ENCODE measurements around the gene TPM1.

The TPM1 gene

GRCh38 chr15:63043335-63044076 is 959 bp downstream of the TPM1 start:
- peak; percentile 29 to 35 for DNase-seq

DNA sequence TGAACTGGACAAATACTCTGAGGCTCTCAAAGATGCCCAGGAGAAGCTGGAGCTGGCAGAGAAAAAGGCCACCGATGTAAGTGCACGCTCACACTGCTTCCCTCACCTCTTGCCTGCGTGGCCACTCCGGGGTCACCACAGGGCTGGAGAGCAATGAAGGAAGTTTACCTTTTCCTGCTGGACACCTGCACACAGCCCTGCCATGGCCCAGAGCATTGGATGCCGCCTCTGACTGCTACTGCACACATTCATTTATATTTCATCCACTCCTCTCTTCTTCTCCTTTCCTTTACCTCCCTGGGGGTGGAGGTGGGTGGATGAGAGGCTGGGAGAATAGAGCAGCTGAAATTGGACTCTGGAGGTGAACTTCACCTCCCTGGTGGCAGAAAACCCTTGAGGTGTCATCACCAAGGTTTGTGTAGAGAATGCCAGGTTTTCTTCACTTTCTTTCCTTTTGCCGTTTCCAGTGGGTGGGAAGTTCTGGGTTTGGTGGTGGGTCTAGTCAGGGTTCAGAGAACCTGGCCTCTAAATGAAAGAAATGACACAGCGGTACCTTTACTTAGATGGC is 1.6 kb downstream of the TPM1 start:
- DNase-seq = no peak

GRCh38 chr15:63044645-63045464 is 2.3 kb downstream of the TPM1 start:
- no peak for DNase-seq

DNA sequence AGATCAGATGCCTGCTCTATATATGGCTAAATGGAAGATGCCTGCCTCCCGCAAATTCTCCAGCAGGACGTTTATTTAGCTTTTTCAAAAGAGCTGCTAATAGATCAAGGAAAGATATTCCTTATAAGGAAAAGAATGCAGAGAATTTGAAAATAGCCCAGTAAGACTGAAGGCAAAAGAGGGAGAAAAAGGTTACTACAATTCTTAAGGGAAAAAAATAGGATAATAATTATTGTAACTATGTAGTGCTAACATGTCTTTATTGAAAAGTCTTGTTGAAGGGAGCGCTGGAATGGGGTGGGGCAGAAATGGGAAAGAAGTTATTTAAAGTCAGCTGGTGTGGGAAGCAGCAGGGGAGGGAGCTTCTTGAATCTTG is 2.9 kb downstream of the TPM1 start:
- DNase-seq = no peak

- no peak for DNase-seq
These were observed 3.3 kb downstream of the TPM1 start for GRCh38 chr15:63045879-63046278.

- DNase-seq = no peak
These were observed 4.6 kb downstream of the TPM1 start for GRCh38 chr15:63046917-63047760.

DNA sequence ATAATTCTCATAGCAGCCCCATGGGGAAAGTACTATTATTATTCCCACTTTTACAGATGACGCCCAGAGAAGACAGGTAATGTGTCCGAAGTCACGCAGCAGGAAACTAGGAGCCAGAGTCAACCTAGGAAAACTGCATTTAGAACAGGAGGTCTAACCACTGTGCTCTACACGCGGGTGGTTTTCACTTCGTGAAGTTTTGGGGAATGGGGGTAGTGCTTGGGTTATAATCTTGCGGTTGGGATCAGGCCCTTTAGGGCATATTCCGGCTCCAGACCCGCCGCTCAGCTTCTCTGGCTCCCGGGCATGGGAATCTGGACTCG is 5.2 kb downstream of the TPM1 start:
- DNase-seq = no peak

- peak; percentile 90 to 92 for DNase-seq
These were observed 5.7 kb downstream of the TPM1 start for GRCh38 chr15:63048115-63048775.

DNA sequence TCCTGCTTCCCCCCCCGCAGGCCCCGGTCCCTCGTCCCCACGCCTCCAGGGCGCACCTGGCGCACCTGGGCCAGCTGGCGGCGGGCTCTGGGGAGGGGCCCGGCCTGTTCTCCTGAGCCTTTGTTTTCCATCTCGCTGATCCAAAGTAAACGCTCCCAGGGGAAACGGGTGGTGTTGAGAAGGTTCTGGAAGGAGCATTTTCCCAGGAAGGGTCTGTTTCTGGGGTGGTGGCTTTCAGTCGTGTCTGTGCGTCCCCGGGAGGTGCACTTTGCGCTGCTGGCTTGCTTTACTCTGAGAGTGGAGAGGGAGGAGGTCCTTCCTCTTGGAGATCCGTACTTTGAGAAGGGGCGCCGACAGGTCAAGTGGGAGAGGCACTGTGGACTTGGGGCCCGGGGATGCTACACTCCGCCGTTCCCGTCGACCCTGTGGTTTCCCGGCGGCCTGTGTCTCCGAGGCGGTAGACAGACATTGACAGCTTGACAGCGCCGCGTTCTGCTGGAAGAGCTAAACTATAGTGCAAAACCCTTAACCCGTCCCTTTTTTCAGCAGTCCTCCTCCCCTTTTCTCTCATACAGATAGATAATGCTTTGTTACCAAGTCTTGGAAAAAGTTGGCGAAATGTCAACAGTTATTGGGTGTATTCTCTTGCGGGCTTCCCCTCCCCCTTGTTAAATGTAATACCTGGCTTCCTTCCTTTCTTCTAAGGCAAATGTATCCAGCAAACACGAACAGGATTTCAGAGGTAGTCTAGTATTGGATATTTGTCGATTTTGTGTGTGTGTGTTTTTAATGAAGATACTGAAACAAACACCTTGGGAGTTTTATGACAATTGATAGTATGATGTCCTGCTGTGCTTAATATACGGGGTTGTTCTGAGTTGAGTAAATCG is 6.5 kb downstream of the TPM1 start:
- DNase-seq = peak; percentile 53 to 60

DNA sequence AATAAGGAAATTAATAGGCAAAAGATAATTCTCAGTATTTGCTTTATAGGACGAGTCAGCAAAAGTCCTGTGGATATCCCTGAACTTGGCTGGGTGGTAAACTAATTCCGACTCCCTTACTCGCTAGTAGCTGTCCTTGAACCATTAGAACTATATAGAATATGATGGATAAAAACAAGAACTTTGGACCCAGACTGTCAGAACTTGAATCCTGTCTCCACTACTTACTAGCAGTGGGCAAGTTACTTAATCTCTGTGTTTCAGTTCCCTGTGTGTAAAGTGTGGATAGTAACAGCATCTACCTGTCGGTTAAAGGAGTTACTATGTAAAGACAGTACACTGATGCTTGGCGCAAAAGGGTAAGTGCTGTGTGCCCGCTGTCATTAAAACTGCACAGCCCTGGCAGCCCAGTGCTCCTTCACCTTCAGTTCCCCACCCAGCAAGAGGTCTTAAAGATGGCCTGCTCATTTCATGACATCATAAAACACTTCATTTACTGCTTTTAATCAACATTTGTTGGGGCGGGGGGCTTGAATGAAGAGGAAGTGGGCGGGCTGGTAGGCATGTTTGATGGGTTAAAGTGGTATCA is 7.3 kb downstream of the TPM1 start:
- no peak for DNase-seq

DNA sequence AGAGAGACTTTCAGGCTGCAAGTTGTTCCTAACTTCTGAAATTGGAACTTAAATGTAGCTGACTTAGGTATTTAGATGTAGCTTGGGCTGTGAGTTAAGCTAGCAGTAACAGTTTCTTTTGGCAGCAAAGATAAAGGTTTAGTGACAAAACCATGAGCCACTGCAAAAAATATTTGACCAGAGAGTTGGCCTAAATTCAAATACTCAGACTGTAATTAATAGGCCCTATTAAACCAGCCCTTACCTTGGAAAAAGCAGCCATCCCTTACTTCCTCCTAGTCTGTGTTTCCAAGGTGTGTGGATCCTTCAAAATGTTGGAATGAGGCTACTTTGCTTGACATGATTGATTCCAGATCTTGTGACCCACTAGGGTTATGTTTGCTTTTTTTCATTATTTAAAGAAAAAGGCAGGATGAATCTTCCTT is 8.2 kb downstream of the TPM1 start:
- no peak for DNase-seq

DNA sequence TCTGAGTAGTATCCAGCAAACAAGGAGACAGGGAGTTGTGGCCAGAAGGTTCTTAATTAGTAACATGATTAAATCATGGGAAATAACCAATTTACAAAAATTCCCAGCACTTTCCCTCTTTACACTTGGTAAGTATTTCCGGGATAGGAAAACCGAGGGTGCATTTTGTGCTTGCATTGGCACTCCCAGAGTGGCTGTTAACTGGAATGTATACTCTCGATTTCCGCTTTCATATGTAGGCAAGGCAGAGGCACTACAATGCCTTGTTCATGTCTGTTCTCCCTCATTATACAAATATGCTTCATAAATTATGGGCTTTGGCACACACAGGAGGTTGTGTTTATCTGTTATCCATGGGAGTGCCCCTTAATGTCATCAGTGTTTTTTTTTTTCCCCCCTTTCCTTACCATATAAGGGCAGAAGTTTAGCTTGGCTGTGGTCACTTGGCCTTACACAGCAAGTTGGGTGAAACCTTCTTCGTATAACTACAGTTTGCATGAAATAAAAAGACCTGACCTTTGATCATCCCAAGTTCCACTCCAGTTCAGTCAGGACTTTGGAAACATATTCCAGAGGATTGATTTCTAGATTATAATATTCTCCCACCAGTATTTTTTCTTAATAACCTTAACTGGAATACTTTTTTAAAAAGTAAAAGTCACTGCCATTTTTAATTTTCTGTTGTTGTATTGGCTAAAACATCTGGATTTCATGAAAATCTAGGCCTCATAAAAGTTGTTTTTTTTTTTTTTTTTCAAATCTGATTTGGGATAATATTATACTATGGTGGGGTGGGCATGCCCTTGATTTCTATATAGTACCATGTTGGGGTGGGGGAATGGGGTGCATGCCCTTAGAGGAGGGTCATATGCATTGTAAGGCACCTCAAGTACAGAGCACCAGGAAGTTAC is 8.9 kb downstream of the TPM1 start:
- no peak for DNase-seq

DNA sequence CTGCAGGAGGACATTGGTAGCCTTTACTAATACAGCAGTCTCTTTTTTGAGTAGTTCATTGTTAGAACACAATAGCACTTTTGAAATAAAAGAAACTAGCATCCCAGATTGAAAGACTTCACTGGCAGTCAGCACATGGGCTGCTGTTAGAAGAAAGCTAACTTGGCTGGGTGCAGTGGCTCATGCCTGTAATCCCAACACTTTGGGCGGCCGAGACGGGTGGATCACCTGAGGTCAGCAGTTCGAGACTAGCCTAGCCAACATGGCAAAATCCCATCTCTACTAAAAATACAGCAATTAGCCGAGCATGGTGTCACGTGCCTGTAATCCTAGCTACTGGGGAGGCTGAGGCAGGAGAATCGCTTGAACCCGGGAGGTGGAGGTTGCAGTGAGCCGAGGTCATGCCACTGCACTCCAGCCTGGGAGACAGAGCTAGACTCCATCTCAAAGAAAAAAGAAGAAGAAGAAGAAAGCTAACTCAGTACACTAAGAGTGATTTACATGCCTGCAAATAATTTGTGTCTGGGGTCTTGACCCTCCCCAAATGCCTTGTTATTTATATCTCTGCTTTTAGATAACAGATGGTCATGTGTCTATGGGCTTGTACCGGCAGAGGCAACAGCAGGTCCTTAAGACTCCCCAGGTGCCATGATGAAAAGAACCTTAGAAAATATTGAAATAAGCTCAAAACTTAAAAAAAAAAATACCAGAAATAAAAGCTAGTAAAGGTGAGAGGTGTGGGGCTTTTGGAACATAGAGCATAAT is 9.7 kb downstream of the TPM1 start:
- no peak for DNase-seq

- DNase-seq = no peak
These were observed 10.6 kb downstream of the TPM1 start for GRCh38 chr15:63052961-63053698.

- DNase-seq = no peak
These were observed 11.7 kb downstream of the TPM1 start for GRCh38 chr15:63054281-63054683.

DNA sequence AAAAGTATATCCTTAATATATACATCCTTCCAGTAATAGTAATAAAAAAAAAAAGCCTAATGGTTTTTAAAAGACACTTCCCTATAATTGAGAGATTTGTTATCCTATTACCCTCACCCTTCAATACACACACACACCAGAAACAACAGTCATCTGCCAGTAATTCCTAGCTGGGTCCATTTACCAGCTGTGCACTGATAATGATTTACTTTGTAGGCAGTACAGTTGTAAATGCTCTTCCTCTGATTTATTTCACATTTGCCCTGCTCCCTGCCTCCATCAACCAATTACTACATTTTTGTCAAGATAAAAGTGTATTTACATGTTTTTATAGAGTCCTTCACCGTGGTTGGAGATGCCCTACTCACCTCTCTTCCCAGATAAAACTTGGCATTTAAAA is 12.4 kb downstream of the TPM1 start:
- no peak for DNase-seq

DNA sequence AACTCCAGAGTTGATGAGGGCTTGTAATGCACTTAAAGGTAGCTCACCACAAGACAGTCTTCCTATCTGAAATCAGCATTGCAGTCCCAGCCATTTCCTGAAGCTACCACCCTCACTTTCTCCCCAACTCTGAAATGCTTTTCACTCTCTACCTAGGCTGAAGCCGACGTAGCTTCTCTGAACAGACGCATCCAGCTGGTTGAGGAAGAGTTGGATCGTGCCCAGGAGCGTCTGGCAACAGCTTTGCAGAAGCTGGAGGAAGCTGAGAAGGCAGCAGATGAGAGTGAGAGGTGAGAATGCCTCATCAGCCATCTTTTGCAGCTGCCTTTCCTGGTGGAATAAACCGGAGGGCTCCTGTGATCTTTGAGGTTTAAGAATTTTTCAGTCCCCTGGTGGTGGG is 14.3 kb downstream of the TPM1 start:
- DNase-seq = no peak
